ENCODE measurements around the gene PSIP1.

DNA sequence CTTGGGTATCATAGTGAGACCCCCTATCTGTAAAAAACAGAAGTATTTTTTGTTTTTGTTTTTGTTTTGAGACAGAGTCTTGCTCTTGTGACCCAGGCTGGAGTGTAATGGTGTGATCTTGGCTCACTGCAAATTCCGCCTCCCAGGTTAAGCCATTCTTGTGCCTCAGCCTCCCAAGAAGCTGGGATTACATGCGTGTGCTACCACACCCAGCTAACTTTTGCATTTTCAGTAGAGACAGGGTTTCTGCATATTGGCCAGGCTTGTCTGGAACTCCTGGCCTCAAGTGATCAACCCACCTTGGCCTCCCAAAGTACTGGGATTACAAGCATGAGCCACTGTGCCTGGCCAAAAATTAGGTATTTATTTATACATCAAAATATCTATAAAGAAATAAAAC is 31.9 kb upstream of the PSIP1 start:
- TF ChIP-seq, protein P1, sequence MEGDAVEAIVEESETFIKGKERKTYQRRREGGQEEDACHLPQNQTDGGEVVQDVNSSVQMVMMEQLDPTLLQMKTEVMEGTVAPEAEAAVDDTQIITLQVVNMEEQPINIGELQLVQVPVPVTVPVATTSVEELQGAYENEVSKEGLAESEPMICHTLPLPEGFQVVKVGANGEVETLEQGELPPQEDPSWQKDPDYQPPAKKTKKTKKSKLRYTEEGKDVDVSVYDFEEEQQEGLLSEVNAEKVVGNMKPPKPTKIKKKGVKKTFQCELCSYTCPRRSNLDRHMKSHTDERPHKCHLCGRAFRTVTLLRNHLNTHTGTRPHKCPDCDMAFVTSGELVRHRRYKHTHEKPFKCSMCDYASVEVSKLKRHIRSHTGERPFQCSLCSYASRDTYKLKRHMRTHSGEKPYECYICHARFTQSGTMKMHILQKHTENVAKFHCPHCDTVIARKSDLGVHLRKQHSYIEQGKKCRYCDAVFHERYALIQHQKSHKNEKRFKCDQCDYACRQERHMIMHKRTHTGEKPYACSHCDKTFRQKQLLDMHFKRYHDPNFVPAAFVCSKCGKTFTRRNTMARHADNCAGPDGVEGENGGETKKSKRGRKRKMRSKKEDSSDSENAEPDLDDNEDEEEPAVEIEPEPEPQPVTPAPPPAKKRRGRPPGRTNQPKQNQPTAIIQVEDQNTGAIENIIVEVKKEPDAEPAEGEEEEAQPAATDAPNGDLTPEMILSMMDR (IDR thresholded peaks at IDR 0.05; ENCODE audit: low read depth, low read length, poor library complexity, severe bottlenecking), result no peak
- no peak for TF ChIP-seq EZH2phosphoT487 (IDR thresholded peaks at IDR 0.05; ENCODE audit: borderline replicate concordance, low read length)
